DND-41 (cell line): ENCODE data around the gene OR5F1.

Experiments used
- ATAC-seq: fragments of 200-7000 bp; cut with Tn5 transposase; 3 replicates; pipeline ENCODE4 v1.9.1; 2021; ENCODE audit warnings: low read depth; ENCODE audit not compliant: insufficient read depth
- DNase-seq: peaks from one replicate; pipeline ENCODE4 v3.0.0-alpha.2; 2020
- H2AFZ ChIP-seq: 2 replicates; pipeline ENCODE4 v1.6.0; 2012; ENCODE audit warnings: low read depth, low read length
- H3K27ac ChIP-seq: 2 replicates; pipeline ENCODE4 v1.5.1; 2012; ENCODE audit warnings: low read length, inconsistent platforms
- H3K27me3 ChIP-seq: fragments of 200-600 bp; sonication (generic); 2 replicates; pipeline ENCODE4 v1.6.0; 2012; ENCODE audit warnings: low read length, mild to moderate bottlenecking, inconsistent platforms; ENCODE audit not compliant: insufficient read depth, poor library complexity
- H3K36me3 ChIP-seq: 2 replicates; pipeline ENCODE4 v1.5.1; 2012; ENCODE audit warnings: low read length, inconsistent platforms; ENCODE audit not compliant: insufficient read depth
- H3K4me1 ChIP-seq: 2 replicates; pipeline ENCODE4 v1.5.1; 2012; ENCODE audit warnings: mild to moderate bottlenecking, low read length; ENCODE audit not compliant: insufficient read depth
- H3K4me2 ChIP-seq: 2 replicates; pipeline ENCODE4 v1.6.0; 2012; ENCODE audit warnings: mild to moderate bottlenecking, moderate library complexity, low read length, inconsistent platforms; ENCODE audit not compliant: insufficient read depth
- H3K4me3 ChIP-seq, 2 experiments: fragments of 200-600 bp in 1 of 2; shearing (Covaris generic) in 1 of 2; 2 replicates each; pipeline ENCODE4 v1.5.1; 2012 to 2016; ENCODE audit warnings: inconsistent platforms in 2 of 2, low read length in 2 of 2, mild to moderate bottlenecking in 2 of 2, low read depth in 1 of 2, moderate library complexity in 1 of 2
- H3K79me2 ChIP-seq: 2 replicates; pipeline ENCODE4 v1.6.0; 2012; ENCODE audit warnings: low read length, inconsistent platforms; ENCODE audit not compliant: insufficient read depth
- H3K9ac ChIP-seq: 2 replicates; pipeline ENCODE4 v1.6.0; 2012; ENCODE audit warnings: low read depth, mild to moderate bottlenecking, inconsistent platforms, low read length, moderate library complexity
- H3K9me3 ChIP-seq: 2 replicates; pipeline ENCODE4 v1.5.1; 2012; ENCODE audit warnings: low read length, moderate library complexity, mild to moderate bottlenecking, inconsistent platforms; ENCODE audit not compliant: insufficient read depth, severe bottlenecking
- H4K20me1 ChIP-seq: 2 replicates; pipeline ENCODE4 v1.6.0; 2012; ENCODE audit warnings: low read length; ENCODE audit not compliant: insufficient read depth
- CTCF ChIP-seq: IDR thresholded peaks from 2 replicates; pipeline ENCODE4 v1.5.1; 2012; ENCODE audit warnings: borderline replicate concordance, low read length, moderate library complexity, mild to moderate bottlenecking; ENCODE audit not compliant: poor library complexity, severe bottlenecking; ENCODE audit errors: extremely low read depth
- EZH2 ChIP-seq: IDR thresholded peaks from 3 replicates; pipeline ENCODE4 v1.6.1; 2012; ENCODE audit warnings: borderline replicate concordance, low read depth, mild to moderate bottlenecking, moderate library complexity, low read length, inconsistent platforms; ENCODE audit not compliant: severe bottlenecking

OR5F1 gene

DNA sequence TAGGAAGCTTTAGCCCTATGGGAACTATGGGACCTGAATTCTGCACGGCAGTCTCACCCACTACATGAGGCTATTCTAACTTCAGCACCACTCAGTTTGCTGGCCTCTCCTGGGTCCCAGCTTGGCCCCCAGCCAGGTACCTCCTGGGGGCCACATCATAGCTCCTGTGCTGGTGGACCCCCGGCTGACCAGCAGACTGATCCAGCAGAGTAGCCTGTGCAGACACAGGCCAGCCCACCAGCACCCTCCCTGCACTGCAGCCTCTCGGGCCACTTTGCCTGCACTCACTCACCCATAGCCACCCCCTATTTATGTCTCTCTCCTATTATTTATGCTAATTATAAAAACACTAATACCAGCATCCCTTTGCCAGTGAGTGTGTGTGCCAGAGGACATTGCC lies 23.5 kb downstream of the OR5F1 start:
- Histone ChIP-seq H3K27me3 (no peaks in the 10 kb centered on the region), H3K4me1 (no peaks in the 10 kb centered on the region), H3K79me2 (no peaks in the 10 kb centered on the region), H4K20me1 (no peaks in the 10 kb centered on the region), H3K9ac (no peak overlapping the region), H3K4me2 (no peak overlapping the region), H2AFZ (no peak overlapping the region), H3K36me3 (no peaks in the 10 kb centered on the region), H3K4me3 (no peak overlapping the region), H3K27ac (no peak overlapping the region), H3K9me3 (no peaks in the 10 kb centered on the region)
- TF ChIP-seq EZH2 (no peak), CTCF (no peak)
- ATAC-seq = no peak
- DNase-seq = no peak

DNA sequence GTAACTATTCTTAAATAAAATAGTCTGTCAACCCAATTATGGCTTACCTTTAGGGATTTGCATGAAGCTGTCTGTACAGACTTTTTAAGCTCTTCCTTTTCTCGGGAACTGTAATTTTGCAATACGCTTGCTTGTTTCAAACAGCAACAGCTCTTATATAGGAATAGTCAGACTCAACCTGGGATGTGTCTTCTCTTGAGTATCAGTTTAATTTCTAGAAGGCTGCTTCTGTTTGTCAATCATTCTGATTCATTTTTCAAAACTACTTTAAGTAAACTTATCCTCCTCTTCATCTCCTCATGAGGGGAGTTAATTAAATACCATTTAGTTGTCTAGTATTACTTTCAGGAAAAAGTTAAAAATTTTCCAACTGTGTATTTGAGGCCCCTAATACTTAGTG lies 24.6 kb downstream of the OR5F1 start, which contains the start of gene OR10AG1:
TSS of gene OR10AG1 (minus strand) at position 101 of the 400 bp plus-strand sequence. CDS start at position 63, 38 bp downstream.
- Histone ChIP-seq H3K4me3 (no peak within 1 kb of the TSS), H3K27me3 (no peaks in the 10 kb centered on the region), H3K9me3 (no peaks in the 10 kb centered on the region), H3K27ac (no peak within 1 kb of the TSS), H3K79me2 (no peaks in the 10 kb centered on the region), H3K9ac (no peak within 1 kb of the TSS), H3K4me2 (no peak within 1 kb of the TSS), H3K36me3 (no peaks in the 10 kb centered on the region), H4K20me1 (no peaks in the 10 kb centered on the region), H2AFZ (no peak within 1 kb of the TSS), H3K4me1 (no peaks in the 10 kb centered on the region)
- no peak for DNase-seq
- TF ChIP-seq EZH2 (no peak), CTCF (no peak)
- ATAC-seq = no peak

GRCh38 chr11:55967914-55968313 lies 26.5 kb downstream of the OR5F1 start:
- H3K9ac ChIP-seq = no peak overlapping the region
- H3K27ac ChIP-seq = no peak overlapping the region
- TF ChIP-seq EZH2 (no peak), CTCF (no peak)
- H3K36me3 ChIP-seq = no peaks in the 10 kb centered on the region
- H3K4me2 ChIP-seq = no peak overlapping the region
- no peaks in the 10 kb centered on the region for H3K27me3 ChIP-seq
- ATAC-seq (no peak), DNase-seq (no peak)
- H3K79me2 ChIP-seq = no peaks in the 10 kb centered on the region
- H3K9me3 ChIP-seq = no peaks in the 10 kb centered on the region
- no peak overlapping the region for H2AFZ ChIP-seq
- H3K4me3 ChIP-seq = no peak overlapping the region
- H4K20me1 ChIP-seq = no peaks in the 10 kb centered on the region
- no peaks in the 10 kb centered on the region for H3K4me1 ChIP-seq

DNA sequence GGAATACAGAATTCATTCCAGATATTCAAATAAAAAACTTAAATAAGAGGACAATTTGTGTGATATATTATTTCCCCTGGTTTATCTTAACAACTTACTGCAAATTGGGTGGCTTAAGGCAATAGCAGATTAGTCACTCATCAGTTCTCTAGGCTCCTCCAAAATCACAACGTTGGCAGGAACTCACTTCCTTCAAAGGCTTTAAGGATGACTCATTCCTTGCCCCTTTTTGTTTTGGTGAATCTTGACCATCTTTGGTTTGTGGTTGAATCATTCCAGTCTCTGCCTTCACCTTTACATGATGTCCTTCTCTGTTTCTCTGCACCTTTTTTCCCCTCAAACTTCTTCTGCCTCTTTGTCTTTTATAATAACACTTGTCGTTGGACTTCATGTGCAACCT lies 28.0 kb downstream of the OR5F1 start:
- DNase-seq = no peak
- Histone ChIP-seq H2AFZ (no peak overlapping the region), H3K27ac (no peak overlapping the region), H3K4me2 (no peak overlapping the region), H3K9ac (no peak overlapping the region), H3K36me3 (no peaks in the 10 kb centered on the region), H3K79me2 (no peaks in the 10 kb centered on the region), H3K27me3 (no peaks in the 10 kb centered on the region), H4K20me1 (no peaks in the 10 kb centered on the region), H3K9me3 (no peaks in the 10 kb centered on the region), H3K4me1 (no peaks in the 10 kb centered on the region), H3K4me3 (no peak overlapping the region)
- TF ChIP-seq CTCF (no peak), EZH2 (no peak)
- no peak for ATAC-seq
